ENCODE data around the gene RNF130. TPM values are rescaled to one million over a fixed set of nuclear protein-coding genes. Genes with fewer than 3 reads are reported as not detected.

RNF130 gene
- total and polyA plus RNA-seq, 2 of the 13 experiments (the other 11 are each of a cell fraction or from before 2014, with no cell fraction given), result 28.2 to 28.3 TPM

- no peak for DNase-seq (ENCODE audit: low spot score)
- FAIRE-seq, result no peak
- intact Hi-C loops (cut with micrococcal nuclease; ENCODE audit: unreplicated experiment), result no loop called here
- ChIA-PET CTCF (ENCODE audit: low intra/inter-chr PET ratio, low total read pairs) (no interaction called here), POLR2A (no interaction called here)
- no peaks in the 10 kb centered on the region for H3K79me2 ChIP-seq (ENCODE audit: insufficient read depth, low read length)
- H3K9me3 ChIP-seq (ENCODE audit: low read length), result peaks cover 8% of the 10 kb centered on the region
- H3K9ac ChIP-seq (ENCODE audit: insufficient read depth, low read depth, low read length), result no peak overlapping the region
- no peak overlapping the region for H2AFZ ChIP-seq (ENCODE audit: low read length)
- TF ChIP-seq HNF1B (CRISPR knock-in tag; IDR thresholded peaks at IDR 0.05) (no peak), SP140L (CRISPR knock-in tag; IDR thresholded peaks at IDR 0.05; ENCODE audit: borderline replicate concordance) (no peak), TAF15 (IDR thresholded peaks at IDR 0.05; ENCODE audit: low read depth, low read length, poor library complexity, severe bottlenecking) (no peak), SIX4 (CRISPR knock-in tag; IDR thresholded peaks at IDR 0.05) (no peak), ZNF251 (CRISPR knock-in tag; IDR thresholded peaks at IDR 0.05) (no peak), ZNF713 (CRISPR knock-in tag; IDR thresholded peaks at IDR 0.05) (no peak), SSRP1 (CRISPR knock-in tag; IDR thresholded peaks at IDR 0.05) (no peak), ZFYVE20 (CRISPR knock-in tag; IDR thresholded peaks at IDR 0.05; ENCODE audit: borderline replicate concordance, low read depth) (no peak), KLF15 (CRISPR knock-in tag; IDR thresholded peaks at IDR 0.05; ENCODE audit: borderline replicate concordance) (no peak), DNMT3B (CRISPR knock-in tag; conservative IDR thresholded peaks at IDR 0.05) (no peak), POLR2AphosphoS2 (IDR thresholded peaks at IDR 0.05; ENCODE audit: low read depth, low read length) (no peak)
- in situ Hi-C loops (cut with HindIII; ENCODE audit: extremely low pct_ligation_motif_present, low pct_unique_long_range_greater_than_20kb), result no loop called here
- H3K36me3 ChIP-seq (replicated peaks in 1 of 2; ENCODE audit: control insufficient read depth in 1 of 2, insufficient read depth in 2 of 2, low read length in 2 of 2), result no peaks in the 10 kb centered on the region
- WGBS (ENCODE audit: low lambda C conversion rate), result 52% methylated on average over 3 of the region's 9 CpGs
- no TSS peak for BruUV-seq (replicated peaks)
- no peak overlapping the region for H3K4me2 ChIP-seq (ENCODE audit: low read depth, low read length)
- H3K4me1 ChIP-seq (ENCODE audit: insufficient read depth, low read length), result no peaks in the 10 kb centered on the region
- no peak overlapping the region for H3K27ac ChIP-seq (ENCODE audit: extremely low read length, insufficient read depth, low read length)
- no peaks in the 10 kb centered on the region for H4K20me1 ChIP-seq (ENCODE audit: insufficient read depth, low read length)
- peaks cover 6 to 29% of the 10 kb centered on the region in 2 experiments; a peak in 4 of 5 replicates for H3K27me3 ChIP-seq (ENCODE audit: control insufficient read depth in 1 of 2, insufficient read depth in 2 of 2, low read length in 2 of 2)
- H3K4me3 ChIP-seq (replicated peaks in 1 of 3; ENCODE audit: insufficient read depth in 1 of 3, low read depth in 2 of 3, low read length in 3 of 3), result no peak overlapping the region
- no peak for ATAC-seq
Measured at GRCh38 chr5:180109920-180110319, 38.4 kb upstream of the RNF130 start.
